Fibroblast of skin of right quadriceps (primary cell): Measurements from ENCODE around the gene SDF2L1.
"Not testable (repeated sequence)": the region's sequence is repeated elsewhere in the genome, so short reads cannot be mapped to it uniquely, and the experiment has no call there.

Experiments used
- DNase-seq: peaks from one replicate; pipeline ENCODE4 v3.0.0-alpha.2; 2013

Gene SDF2L1

DNA sequence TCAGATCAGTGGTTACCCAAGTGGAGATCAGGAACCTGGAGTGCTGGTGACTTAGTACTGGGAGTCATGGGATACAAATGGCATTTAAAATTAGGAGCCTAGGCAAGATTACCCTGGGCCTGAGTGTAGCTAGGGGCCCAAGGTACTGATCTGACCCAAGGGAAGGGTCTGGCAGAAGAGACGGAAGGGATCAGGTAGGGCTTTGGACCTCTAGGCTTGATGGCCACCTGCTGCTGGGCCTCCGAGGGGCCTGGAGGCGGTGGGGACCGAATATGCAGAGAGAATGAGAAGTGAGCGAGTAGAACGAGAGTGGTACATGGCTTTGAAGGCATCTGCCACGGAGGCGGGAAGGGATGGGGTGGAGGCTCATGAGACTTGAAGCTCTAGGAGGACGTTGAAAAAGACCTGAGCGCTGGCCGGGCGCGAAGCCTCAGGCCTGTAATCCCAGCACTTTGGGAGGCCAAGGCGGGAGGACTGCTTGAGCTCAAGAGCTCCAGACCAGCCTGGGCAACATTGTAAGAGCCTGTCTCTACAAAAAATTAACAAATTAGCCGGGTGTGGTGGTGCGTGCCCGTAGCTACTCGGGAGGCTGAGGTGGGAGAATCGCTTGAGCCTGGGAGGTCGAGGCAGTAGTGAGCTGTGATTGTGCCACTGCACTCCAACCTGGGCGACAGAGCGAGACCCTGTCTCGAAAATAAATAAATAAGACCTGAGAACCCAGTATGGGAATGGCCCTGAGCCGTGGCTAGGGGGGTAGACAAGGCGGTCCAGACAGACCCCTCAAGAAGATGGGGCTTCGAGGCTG, 23.1 kb downstream of the SDF2L1 start:
- DNase-seq, result no peak

DNA sequence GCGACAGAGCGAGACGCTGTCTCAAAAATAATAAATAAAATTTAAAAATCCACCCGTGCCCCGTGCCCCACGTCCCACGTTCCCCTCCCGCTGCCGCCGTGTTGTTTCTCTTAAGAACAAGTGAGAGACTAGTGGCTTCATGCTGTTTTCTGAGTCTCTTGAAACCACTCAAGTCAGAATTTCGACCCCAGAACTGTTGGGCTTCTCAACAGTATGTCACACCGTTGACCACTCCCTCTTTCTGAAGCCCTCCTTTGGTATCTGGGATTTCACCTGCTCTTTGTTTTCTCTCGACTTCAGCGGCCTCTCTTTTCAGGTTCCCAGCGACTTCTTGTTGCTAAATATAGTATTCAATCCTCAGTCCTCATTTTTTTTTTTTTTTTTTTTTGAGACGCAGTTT, 24.7 kb downstream of the SDF2L1 start:
- DNase-seq, result no peak

DNA sequence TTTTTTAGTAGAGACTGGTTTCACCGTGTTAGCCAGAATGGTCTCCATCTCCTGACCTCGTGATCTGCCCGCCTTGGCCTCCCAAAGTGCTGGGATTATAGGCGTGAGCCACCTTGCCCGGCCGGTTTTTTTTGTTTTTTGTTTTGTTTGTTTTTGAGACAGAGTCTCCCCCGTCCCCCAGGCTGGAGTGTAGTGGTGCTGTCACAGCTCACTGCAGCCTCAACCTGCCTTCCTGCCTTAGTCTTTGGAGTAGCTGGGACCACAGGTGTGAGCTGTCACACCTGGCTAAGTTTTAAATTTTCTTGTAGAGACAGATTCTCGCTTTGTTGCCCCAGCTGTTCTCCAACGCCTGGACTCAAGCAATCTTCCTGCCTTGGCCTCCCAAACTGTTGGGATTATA, 26.9 kb downstream of the SDF2L1 start:
- no peak for DNase-seq

DNA sequence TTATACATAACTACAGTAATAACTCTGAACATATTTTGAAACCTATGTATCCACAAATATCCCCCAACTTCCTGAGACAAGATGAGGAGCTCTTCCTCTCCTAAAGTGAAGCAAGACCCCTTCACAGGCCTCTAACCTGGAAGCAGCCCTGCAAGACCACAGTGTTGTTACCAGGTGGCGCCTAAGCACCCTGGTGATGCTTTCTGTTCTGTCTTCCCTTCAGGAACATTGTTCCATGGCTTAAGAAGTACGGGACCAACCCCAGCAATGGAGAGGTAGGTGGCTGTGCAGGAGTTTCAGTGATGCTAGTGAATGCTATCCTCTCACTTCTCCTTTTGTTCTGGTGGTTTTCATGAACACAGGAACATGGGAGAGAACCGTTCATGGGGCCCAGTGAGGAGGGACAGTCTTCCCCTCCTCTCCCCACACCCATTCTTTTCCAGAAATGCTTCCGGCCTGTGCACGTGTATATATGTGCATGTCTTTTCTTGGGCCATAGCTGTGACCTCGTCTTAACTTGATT, 30.1 kb downstream of the SDF2L1 start:
- DNase-seq, result no peak

DNA sequence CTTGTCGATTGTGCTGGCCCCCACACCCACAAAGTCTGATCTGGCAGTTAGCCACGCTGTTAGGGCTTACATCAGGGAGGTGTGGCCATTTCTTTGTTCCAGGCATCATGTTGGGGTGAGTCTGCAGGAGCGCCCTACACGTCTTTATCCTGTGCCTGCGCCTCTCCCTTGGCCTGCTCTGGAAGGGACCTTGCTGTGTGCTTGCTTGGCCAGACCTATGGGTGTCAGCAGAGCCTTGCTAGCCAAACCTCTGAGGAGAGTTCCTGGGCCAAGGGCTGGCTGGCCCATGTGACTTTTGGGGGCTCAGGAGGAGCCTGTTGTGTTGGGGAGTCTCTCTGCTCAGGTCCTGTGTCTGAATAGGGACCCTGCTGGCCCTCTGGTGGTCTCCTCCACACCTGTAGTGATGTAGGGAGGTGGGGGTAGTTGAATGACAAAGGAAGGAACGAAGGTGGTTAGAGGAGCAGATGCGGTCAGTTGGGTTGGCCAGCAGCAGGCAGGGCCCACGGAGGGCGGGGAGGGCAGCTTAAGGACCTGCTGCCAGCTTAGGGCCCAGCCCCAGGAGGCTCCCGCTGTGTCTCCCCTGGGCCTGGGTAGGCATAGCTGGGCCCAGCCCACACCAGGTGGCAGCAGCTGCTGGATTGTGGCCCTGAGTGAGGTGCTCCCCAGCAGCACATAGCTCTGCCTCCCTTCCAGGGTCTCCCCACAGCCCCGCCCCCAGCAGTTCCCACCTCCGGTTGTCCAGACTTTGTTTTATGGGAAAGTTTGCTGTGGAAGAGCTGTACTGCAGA, 31.6 kb downstream of the SDF2L1 start:
- no peak for DNase-seq

DNA sequence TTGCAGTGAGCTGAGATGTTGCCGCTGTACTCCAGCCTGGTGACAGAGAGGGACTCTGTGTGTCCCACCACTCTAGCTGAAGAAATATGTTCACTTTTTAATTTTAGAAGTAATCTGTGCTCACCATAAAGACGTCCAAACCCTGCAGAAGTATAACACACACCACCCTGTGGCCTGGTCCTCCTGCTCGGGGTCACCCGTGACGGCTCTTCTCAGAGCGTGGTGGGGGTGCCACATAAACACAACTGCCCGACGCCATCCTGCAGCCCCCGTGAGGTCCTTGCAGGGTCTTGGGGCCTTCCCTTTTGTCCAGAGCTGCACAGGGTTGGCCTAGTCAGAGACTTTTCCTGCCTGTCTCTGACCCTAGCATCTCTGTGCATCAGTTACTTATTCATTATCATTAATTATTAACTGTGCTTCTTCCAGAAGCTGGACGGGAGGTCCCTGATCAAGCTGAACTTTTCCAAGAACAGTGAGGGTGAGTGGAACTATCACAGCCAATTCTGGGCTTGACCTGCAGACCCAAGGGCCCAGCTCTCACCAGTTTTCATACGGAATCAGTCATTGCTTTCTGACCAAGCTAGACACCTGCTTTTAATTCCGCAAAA, 32.6 kb downstream of the SDF2L1 start:
- DNase-seq, result no peak

DNA sequence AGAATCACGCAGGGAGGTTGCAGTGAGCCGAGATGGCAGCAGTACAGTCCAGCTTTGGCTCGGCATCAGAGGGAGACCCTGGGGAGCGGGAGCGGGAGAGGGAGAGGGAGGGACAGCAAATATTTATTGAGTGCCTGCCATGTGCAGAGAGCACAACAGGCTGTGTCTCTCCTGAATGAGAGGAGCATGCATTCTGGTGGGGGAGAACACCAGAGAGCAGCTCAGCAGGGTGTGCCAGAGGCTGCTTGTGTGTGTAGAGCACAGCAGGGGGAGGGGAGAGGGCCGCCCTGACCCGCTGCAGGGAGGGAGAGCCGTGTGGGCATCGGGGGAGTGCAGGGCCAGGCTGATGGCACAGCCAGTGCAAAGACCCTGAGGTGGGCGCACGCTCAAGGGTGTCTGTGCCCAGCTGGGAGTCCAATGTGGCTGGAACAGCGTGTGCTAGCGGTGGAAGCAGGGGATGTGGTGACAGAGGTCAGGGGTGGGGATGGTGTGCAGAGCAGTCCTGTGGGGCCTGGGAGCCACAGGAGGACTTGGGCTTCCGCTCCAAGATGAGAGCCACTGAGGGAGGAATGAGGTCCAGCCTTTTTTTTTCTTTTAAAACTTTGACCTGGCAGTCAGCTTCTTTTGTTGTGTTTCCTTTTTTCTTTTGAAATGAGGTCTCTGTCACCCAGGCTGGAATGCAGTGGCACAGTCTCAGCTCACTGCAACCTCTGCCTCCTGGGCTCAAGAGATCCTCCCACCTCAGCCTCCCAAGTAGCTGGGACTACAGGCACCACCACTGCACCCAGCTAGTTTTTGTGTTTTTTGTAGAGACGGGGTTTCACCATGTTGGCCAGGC, 35.7 kb downstream of the SDF2L1 start:
- no peak for DNase-seq

DNA sequence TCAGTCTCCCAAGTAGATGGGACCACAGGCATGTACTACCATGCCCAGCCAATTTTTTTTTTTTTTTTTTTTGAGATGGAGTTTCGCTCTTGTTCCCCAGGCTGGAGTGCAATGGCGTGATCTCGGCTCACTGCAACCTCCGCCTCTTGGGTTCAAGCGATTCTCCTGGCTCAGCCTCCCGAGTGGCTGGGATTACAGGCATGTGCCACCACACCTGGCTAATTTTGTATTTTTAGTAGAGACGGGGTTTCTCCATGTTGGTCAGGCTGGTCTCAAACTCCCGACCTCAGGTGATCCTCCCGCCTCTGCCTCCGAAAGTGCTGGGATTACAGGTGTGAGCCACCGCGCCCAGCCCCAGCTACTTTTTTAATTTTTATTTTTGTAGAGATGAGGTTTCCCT, 36.7 kb downstream of the SDF2L1 start:
- not testable (repeated sequence) for DNase-seq

DNA sequence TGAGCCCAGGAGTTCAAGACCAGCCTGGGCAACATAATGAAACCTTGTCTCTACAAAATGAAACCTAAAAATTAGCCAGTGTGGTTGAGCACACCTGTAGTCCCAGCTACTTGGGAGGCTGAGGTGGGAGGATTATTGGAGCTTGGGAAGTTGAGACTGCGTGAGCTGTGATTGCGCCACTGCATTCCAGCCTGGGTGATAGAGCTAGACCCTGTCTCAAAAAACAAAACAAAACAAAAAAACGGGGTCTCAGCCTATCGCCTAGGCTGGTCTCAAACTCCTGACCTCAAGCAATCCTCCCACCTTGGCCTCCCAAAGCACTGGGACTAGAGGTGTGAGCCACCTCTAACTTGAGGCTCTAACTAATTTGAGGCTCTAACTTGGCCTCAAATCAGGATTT, 37.3 kb downstream of the SDF2L1 start:
- DNase-seq, result no peak

DNA sequence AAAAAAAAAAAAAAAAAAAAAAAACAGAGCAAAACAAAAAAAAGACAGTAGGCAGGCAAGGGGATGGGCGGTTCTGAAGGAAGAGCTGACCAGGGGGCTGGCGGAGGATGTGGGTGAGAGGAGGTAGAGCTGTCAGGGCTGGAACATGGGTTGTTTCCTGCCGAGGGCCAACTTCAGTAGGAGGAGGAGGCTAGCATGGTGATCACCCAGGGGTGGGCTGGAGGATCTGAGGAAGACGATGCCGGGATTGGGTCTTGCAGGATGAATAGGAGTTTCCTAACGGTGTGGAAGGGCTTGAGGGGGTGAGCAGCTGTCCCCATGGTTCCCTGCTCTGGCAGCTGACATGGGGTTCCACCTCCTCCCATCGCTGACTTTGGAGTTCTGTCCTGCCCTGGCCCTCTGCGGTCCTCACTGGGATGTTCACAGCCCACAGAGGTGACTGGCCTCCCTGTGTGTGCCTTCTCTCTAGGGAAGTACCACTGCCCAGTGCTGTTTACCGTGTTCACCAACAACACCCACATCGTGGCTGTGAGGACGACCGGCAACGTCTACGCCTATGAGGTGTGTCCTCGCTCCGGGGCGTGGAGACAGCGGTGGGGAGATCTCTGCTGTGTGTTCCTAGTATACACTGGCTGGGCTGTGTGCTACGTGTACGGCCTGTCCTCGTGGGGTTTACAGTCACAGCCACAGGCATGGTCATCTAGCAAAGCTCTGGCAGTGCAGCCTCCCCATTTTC, 38.9 kb downstream of the SDF2L1 start:
- no peak for DNase-seq

DNA sequence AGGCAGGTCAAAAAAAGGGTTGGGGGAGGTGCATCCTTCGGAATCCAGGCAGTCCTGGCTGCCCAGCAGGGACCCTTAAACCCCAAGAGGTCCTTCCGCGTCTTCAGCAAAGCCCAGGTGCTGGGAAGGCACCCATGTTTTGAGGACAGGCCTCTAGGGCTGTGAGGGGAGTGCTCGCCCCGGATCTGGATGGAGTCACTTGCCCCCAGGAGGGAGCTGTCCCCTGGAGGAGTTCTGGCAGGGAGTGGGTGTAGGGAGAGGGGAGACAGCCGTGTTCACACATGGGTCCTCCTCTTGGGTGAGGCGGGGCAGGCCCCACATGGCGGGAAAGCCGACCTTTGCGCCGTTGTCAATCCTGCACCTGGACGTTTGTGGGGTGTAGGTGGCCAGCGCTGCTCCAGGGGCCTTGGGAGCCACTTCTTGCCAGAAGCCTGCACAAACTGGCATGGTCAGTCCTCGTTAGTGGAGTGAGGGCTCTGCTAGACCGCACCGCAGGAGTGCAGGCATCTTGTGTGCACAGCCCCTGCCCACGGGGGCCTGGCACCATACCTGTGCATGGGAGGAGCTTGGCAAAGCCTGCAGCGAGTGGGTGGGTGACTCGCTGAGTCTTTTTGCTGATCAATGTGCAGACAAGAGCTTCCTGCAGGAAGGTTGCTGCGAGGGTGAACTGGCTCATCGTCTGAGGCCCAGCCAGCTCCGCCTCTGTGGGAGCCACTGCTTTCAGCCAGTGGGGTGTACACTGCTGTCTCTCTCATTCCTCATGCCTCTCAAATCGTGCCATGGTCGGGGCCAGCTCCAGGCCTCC, 39.7 kb downstream of the SDF2L1 start:
- no peak for DNase-seq

DNA sequence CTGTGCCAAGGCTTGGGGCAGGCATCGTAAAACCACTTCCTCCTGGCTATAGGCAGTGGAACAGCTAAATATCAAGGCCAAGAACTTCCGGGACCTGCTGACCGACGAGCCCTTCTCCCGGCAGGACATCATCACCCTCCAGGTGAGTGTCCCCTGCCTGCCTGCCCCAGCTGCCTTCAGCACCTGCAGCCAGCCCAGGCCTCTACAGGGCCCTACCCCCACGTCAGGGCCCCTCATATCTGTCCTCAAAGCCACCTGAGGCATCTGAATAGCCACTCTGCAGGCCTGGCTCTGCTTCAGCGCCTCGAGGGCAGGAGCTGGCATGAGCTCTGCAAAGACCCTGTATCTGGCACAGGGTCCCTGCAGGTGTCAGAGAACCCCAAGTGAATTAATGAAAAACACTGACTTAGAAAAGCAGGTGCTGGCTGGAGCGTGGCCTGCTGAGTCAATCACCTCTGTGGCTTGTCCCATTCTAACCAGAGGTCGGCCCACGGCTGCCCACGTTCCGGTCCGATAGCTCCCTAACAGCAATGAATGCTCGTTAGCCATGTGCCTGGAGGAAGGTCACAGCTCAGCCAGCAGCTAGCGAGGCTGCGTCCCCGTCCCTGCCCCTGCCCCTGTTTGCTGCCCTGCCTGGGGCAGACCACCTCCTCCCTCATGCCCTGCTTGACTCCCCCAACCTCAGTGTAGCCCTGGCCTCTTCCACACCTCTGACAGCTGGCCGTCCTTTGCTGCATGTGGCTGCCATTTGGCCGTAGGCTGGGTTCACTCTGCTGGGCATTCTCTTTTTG, 40.5 kb downstream of the SDF2L1 start:
- DNase-seq, result no peak

DNA sequence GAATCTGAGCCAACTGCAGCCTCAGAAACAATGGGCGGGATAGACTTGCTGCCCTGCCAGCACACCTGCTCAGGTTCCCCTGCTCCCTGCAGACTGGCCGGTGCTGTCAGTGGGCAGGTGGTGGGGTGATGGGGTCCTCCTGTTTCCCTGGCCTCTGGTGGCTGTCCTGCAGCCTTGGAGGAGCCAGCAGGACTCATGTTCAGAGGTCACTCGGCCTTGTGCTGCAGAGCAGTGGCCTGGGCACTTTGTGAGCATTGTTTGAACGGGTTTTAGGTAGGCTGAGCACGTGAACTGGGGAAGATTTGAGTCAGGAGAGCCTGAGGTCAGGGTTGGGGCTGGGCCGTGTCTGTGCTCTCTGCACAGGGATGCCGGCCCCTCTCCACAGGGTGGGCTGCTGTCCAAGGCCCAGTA, 41.3 kb downstream of the SDF2L1 start:
- DNase-seq, result no peak

DNA sequence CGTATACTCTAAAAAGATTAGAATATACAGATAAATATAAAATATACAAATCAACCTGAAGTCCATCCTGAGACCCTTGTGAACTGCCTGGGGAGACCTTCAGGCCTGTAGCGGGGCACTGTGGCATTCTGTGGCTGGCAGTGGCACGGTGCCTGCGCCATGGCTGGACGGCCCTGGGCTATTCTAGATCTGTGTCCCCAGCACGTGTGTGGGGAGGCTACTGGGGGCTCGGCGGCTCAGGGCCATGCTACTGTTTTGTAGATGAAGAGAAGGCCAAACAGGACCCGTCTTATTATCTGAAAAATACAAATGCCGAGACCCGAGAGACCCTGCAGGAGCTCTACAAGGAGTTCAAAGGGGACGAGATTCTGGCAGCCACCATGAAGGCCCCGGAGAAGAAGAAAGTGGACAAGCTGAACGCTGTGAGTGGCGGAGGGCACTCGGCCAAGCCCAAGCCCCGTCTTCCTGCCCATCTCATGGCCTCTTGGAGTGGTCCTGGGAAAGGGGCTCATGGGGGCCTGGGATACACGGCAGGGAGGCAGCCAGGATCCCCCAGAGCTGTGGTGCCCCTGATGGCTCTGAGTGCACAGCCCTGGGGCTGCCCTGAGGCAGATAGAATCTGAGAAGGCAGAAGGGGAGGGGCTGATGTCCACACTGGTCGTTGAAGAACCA, 42.5 kb downstream of the SDF2L1 start:
- no peak for DNase-seq

DNA sequence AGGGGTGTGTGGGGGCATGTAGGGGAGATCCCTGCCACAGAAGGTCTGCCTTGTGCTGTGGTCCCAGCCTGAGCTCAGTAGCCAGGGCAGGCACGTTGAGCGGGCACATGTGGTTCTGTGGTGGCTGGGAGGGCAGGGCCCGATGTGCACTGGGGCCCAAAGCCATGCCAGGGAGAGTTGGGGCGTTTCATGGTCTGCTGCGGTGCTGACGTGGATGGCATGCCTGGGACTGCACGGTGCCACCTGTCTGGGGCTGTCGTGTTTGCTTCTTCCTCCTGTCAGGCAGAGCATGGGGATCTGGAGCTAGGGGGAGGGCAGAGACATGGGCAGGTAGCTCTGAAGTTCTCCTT, 43.0 kb downstream of the SDF2L1 start:
- DNase-seq, result no peak

DNA sequence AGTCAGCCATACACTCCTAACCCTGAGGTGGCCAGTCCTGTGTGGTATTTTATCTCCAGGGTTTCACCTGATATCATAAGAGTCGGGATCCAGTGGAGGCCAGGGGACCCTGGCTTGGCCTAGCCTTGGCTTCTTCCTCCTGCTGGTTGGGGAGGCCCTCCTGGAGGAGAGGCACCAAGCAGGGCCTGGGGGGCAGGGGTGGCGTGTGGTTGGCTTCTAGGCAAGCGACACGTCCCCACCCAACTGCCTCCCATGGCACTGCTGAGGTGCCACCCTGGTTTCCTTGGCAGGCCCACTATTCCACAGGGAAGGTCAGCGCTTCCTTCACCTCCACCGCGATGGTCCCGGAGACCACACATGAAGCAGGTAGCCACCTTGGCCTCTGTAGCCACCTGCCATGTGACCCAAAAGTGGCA, 44.1 kb downstream of the SDF2L1 start:
- DNase-seq, result no peak

DNA sequence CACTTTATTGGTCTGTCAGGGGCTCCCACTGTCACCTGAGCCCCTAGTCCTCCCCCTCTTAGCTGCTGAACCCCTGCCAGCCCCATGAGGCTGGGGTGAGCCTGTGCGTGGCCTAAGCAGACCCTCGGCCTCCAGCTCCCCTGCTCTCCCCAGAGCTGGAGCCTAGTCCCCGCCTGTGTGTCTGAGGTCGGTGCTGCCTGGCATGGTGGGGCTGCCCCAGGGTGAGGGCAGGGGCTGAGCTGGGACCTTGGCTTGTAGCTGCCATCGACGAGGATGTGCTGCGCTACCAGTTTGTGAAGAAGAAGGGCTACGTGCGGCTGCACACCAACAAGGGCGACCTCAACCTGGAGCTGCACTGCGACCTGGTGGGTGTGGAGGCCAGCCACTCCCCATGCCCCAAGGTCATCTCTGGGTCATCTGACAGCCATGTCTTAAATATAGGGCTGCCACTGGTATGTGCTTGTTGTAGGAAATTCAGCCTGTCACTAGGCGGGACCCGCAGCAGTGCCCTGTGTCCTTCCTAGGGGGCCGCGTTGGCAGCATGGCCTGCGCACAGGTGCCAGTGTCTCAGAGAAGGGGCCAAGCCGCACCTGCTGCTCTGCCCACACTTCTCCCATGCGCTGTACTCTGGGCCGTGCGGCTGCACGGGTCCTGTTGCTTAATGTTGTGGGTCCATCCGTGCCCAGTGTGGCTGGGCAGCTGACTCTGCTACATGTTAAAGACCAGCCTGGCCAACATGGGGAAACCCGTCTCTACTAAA, 44.7 kb downstream of the SDF2L1 start:
- no peak for DNase-seq

DNA sequence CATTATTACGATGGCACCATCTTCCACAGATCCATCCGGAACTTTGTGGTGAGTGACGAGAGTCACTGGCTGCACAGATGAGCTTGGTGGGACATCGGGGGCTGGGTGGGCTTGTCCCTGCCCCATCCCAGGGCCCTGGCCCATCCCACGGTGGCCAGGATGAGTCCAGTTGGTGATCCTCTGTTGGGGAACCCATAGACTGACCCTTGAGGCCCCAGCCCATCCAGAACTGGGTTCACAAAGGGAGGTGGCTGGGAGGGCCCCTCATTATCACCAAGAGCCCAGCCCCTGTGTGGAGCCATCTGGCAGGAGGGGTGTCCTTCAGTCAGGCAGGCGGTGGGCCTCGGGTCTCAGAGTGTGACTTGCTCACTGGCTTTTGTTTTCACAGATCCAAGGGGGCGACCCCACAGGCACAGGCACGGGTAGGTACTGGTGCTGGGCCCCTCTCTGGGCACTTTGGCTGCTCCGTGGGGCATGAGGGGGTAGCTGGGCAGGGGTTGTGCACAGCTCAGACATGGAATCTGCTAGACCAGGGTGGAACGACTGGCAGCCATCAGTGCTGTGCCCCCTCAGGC, 45.7 kb downstream of the SDF2L1 start:
- no peak for DNase-seq

DNA sequence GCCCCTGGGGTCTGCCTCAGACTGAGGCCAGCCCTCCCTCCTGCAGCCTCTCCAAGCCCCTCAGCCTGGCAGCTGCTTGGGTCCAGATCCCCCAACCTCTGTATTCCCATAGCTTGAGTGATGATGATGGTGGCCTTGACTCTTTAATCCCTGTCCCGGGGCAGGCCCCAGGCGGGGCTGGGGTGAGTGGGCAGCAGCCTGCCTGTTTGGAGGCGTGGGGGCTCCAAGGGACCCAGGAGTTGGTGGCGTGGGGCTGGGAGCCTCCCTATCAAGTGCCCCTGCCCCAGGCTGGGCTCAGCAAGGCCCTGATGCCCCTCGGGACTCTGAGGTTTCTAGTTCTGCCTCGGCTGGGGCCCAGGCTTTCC, 46.2 kb downstream of the SDF2L1 start:
- DNase-seq, result no peak
